ENCODE measurements around the gene GRID2IP.

Gene GRID2IP

DNA sequence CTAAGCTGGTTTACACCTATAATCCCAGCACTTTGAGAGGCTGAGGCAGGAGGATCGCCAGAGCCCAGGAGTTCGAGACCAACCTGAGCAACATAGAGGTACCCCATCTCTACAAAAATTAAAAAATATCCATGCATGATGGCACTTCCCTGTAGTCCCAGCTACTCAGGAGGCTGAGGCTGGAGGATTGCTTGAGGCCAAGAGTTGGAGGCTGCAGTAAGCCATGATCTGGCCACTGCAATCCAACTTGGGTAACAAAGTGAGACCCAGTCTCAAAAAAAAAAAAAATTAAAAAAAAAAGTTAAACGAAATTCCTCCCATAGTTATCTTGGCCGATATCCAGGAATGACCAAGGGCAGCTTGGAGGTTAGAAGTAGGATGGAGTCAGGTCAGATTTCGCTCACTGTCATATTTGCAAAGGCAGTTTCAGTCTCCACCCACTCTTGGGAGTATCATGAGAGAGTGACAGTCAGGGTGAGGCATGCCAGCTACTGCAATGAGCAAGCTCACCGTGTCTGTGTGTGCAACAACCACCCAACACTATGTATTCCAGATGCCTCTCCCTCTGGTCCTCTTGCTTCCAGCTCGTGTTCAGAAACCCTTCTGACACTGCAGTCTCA, 20.0 kb upstream of the GRID2IP start:
- TF ChIP-seq, protein P1, sequence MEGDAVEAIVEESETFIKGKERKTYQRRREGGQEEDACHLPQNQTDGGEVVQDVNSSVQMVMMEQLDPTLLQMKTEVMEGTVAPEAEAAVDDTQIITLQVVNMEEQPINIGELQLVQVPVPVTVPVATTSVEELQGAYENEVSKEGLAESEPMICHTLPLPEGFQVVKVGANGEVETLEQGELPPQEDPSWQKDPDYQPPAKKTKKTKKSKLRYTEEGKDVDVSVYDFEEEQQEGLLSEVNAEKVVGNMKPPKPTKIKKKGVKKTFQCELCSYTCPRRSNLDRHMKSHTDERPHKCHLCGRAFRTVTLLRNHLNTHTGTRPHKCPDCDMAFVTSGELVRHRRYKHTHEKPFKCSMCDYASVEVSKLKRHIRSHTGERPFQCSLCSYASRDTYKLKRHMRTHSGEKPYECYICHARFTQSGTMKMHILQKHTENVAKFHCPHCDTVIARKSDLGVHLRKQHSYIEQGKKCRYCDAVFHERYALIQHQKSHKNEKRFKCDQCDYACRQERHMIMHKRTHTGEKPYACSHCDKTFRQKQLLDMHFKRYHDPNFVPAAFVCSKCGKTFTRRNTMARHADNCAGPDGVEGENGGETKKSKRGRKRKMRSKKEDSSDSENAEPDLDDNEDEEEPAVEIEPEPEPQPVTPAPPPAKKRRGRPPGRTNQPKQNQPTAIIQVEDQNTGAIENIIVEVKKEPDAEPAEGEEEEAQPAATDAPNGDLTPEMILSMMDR (conservative IDR thresholded peaks at IDR 0.05; ENCODE audit: low read length), result no peak
- no peak overlapping the region for H3K4me3 ChIP-seq (ENCODE audit: low read length)
- DNase-seq (ENCODE audit: low read depth), result no peak

DNA sequence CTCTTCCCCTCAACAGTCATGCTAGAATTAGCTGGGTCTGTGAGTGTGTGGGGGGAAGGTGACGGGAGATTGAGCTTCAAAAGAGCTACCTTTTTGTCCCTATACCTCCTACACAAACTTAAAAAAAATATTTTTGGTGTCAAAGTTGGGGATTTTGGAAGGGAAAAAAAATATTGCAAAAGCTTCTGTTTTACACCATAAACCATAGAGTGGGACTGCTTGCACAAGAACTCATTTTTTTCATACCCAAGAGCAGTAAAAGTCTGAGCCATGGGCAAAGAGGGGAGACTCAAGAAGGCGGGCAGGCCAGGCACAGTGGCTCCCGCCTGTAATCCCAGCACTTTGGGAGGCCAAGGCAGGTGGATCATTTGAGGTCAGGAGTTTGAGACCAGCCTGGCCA, 16.6 kb upstream of the GRID2IP start:
- TF ChIP-seq, protein P1 (conservative IDR thresholded peaks at IDR 0.05; ENCODE audit: low read length), result no peak
- no peak overlapping the region for H3K4me3 ChIP-seq (ENCODE audit: low read length)
- no peak for DNase-seq (ENCODE audit: low read depth)

DNA sequence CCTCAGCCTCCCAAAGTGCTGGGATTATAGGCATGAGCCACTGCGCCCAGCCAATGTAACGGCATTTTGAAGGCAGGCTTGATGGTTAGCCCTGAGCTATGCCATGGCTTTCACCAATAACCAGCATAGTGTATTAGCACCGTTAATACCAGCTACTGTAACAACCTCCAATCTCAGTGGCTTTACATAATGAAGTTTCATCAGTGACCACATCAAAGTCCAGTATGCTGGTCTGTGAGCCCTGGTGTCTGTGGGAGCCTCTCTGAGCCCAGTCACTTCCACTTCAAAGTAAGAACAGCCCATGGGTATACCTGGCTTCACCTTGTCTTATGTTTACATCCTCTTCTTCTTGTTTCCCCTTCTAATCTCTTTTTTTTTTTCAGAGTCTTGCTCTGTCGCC, 14.4 kb upstream of the GRID2IP start:
- no peak overlapping the region for H3K4me3 ChIP-seq (ENCODE audit: low read length)
- TF ChIP-seq, protein P1 (conservative IDR thresholded peaks at IDR 0.05; ENCODE audit: low read length), result no peak
- DNase-seq (ENCODE audit: low read depth), result no peak

DNA sequence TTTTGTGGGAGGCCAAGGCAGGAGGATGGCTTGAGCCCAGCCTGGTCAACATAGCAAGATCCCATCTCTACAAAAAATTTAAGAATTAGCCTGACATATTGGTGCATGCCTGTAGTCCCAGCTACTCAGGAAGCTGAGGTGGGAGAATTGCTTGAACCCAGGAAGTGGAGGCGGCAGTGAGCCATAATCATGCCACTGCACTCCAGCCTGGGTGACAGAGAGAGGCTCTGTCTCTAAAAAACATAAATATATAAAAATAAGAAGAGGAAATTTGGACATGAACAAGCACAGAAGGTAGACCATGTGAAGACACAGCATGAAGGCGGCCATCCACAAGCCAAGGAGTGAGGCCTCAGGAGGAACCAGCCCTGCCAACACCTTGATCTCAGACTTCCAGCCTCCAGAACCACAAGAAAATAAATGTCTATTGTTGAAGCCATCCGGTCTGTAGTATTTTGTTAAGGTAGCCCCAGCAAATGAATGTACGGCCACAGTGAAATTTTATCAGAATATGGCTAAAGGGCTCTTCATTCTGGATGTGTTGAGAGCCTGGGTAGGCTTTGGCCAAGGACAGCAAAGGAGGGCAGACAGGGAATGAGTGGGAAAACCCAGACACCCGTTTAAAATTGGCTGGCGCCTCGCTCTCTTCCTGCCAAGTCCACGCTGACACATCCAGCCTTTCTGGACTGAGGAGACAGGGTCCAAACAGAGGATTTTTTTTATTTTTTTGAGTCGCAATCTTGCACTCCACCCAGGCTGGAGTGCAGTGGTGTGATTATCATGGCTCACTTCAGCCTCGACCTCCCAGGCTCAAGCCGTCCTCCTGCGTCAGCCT, 12.9 kb upstream of the GRID2IP start:
- DNase-seq (ENCODE audit: low read depth), result no peak
- TF ChIP-seq, protein P1 (conservative IDR thresholded peaks at IDR 0.05; ENCODE audit: low read length), result no peak
- H3K4me3 ChIP-seq (ENCODE audit: low read length), result no peak overlapping the region

DNA sequence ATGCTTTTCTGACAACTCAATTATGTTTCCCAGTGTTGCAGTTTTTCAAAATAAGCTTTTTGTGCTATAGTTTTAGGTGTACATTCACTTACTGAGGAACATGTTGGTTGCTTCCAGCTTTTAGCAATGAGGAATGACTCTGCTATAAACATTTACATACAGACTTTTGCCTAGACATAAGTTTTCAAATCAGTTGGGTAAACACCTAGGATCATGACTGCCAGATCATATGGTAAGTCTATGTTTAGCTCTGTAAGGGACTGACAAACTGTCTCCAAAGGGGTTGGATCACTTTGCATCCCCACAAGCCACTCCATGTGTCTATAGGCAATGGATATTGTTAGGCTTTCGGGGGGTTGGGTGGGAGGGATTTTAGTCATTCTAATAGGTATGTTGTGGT, 10.8 kb upstream of the GRID2IP start:
- no peak for DNase-seq (ENCODE audit: low read depth)
- H3K4me3 ChIP-seq (ENCODE audit: low read length), result no peak overlapping the region
- TF ChIP-seq, protein P1 (conservative IDR thresholded peaks at IDR 0.05; ENCODE audit: low read length), result no peak

DNA sequence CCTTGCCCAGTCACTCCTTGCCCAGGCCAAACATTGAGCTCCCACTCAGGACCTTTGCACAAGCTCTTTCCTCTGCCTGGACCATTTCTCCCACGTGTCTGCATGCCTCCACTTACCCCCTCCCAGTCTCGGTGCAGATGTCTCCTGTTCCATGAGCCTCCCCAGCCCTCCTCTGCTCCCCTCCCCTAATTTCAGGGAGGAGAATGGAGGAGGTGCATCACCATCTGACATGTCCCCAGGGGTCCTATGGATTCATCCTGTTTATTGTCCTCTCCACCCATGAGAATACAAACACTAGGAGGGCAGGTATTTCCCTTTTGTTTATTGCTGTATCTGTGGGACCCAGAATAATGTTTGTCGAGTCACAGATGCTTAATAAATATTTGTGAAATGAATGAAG, 8.6 kb upstream of the GRID2IP start:
- TF ChIP-seq, protein P1 (conservative IDR thresholded peaks at IDR 0.05; ENCODE audit: low read length), result no peak
- DNase-seq (ENCODE audit: low read depth), result no peak
- H3K4me3 ChIP-seq (ENCODE audit: low read length), result no peak overlapping the region

DNA sequence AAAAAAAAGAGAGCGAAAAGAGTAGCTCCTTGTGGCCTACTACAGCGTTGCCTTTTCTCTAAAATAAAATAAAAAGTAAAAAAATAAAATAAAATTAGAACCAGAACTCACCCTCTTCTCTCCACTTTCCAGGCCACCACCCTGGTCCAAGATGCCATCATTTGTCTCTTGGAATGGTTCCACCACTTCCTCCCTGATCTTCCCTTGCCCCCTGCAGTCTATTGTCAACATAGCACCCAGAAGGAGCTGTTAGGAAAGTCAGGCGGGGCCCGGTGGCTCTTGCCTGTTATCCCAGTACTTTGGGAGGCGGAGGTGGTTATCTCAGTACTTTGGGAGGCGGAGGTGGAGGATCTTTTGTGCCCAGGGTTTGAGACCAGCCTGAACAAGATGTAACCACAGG, 7.6 kb upstream of the GRID2IP start:
- H3K4me3 ChIP-seq (ENCODE audit: low read length), result no peak overlapping the region
- DNase-seq (ENCODE audit: low read depth), result peak; percentile 54
- TF ChIP-seq, protein P1 (conservative IDR thresholded peaks at IDR 0.05; ENCODE audit: low read length), result peak; percentile 49

All from AG10803 (cell line).